ENCODE results near the gene GRM8. TPM values are rescaled to one million over a fixed set of nuclear protein-coding genes. Genes with fewer than 3 reads are reported as not detected.

The GRM8 gene
- total and polyA plus RNA-seq, 9 of the 15 experiments (the other 6 are each of a cell fraction or from before 2014, with no cell fraction given), result 0.13 TPM; not detected in 7

- no peaks in the 10 kb centered on the region for H3K9me3 ChIP-seq (replicated peaks; ENCODE audit: control insufficient read depth, insufficient read depth, low read depth, low read length)
- CTCF ChIA-PET (ENCODE audit: low intra/inter-chr PET ratio), result no interaction called here
- H2AFZ ChIP-seq (ENCODE audit: low read depth, low read length), result no peak overlapping the region
- H3K9me1 ChIP-seq (ENCODE audit: control insufficient read depth, insufficient read depth, low read length), result no peaks in the 10 kb centered on the region
- FAIRE-seq (no peak), ATAC-seq (no peak), DNase-seq (ENCODE audit: extremely low read depth in 1 of 4, low spot score in 3 of 4) (no peak)
- no peaks in the 10 kb centered on the region for H3K79me2 ChIP-seq (ENCODE audit: control insufficient read depth, insufficient read depth, low read length)
- H3K4me2 ChIP-seq (ENCODE audit: insufficient read depth, low read length), result no peak overlapping the region
- 0% methylated on average over 3 of the region's 3 CpGs for WGBS (ENCODE audit: insufficient coverage, low coverage, missing lambda C conversion rate)
- in situ Hi-C loops (cut with MboI) (no loop called here), intact Hi-C loops (cut with micrococcal nuclease) (no loop called here)
- H4K20me1 ChIP-seq (replicated peaks; ENCODE audit: control insufficient read depth, insufficient read depth, low read length), result no peaks in the 10 kb centered on the region
- H3K27me3 ChIP-seq (ENCODE audit: control insufficient read depth in 2 of 2, insufficient read depth in 2 of 2, low read length in 2 of 2), result no peaks in the 10 kb centered on the region
- TF ChIP-seq POLR2A (conservative IDR thresholded peaks at IDR 0.05) (no peak), ZNF217 (CRISPR knock-in tag; IDR thresholded peaks at IDR 0.05) (no peak), PBX2 (CRISPR knock-in tag; IDR thresholded peaks at IDR 0.05; ENCODE audit: low read depth) (no peak), PBX2 (tag; conservative IDR thresholded peaks at IDR 0.05; ENCODE audit: low read depth) (no peak), ETS2 (tag; IDR thresholded peaks at IDR 0.05; ENCODE audit: borderline replicate concordance, poor library complexity, severe bottlenecking) (no peak), KLF6 (CRISPR knock-in tag; IDR thresholded peaks at IDR 0.05; ENCODE audit: borderline replicate concordance) (no peak), CEBPB (tag; IDR thresholded peaks at IDR 0.05) (no peak), ARID2 (IDR thresholded peaks at IDR 0.05) (no peak), TFAP4 (CRISPR knock-in tag; IDR thresholded peaks at IDR 0.05; ENCODE audit: borderline replicate concordance) (no peak), ZNF224 (CRISPR knock-in tag; IDR thresholded peaks at IDR 0.05) (no peak), E2F1 (CRISPR knock-in tag; IDR thresholded peaks at IDR 0.05) (no peak), LCOR (CRISPR knock-in tag; IDR thresholded peaks at IDR 0.05) (no peak), ZNF589 (CRISPR knock-in tag; IDR thresholded peaks at IDR 0.05; ENCODE audit: low read depth) (no peak), SMARCA5 (IDR thresholded peaks at IDR 0.05) (no peak), NCOA6 (IDR thresholded peaks at IDR 0.05) (no peak)
- H3K9ac ChIP-seq (ENCODE audit: insufficient read depth in 1 of 2, low read depth in 2 of 2, low read length in 2 of 2), result no peak overlapping the region
- POLR2A ChIA-PET, result no interaction called here
- no peak overlapping the region for H3K4me3 ChIP-seq
- no peaks in the 10 kb centered on the region for H3K4me1 ChIP-seq (replicated peaks in 1 of 2; ENCODE audit: control insufficient read depth in 2 of 2, insufficient read depth in 2 of 2, low read length in 2 of 2)
- H3K36me3 ChIP-seq (ENCODE audit: control insufficient read depth, insufficient read depth, low read length), result no peaks in the 10 kb centered on the region
- no TSS peak for BruUV-seq (replicated peaks)
- no peak overlapping the region for H3K27ac ChIP-seq (ENCODE audit: extremely low read depth, low read depth, low read length)
These were observed 683.3 kb downstream of the GRM8 start for GRCh38 chr7:126569402-126569801.

Data from K562 (cell line).